ENCODE measurements around the gene PARP2.
"Not testable (repeated sequence)": the region's sequence is repeated elsewhere in the genome, so short reads cannot be mapped to it uniquely, and the experiment has no call there.

PARP2 gene

GRCh38 chr14:20331053-20331613, 12.3 kb upstream of the PARP2 start:
- DNase-seq (ENCODE audit: extremely low read depth, low read depth): no peak
- H3K4me3 ChIP-seq (replicated peaks; ENCODE audit: low read depth, low read length): peak overlapping the region; percentile 98
- TF ChIP-seq CTCF (IDR thresholded peaks at IDR 0.05; ENCODE audit: low read depth, low read length, missing control alignments): no peak

GRCh38 chr14:20332431-20332787, 11.0 kb upstream of the PARP2 start:
- no peak for DNase-seq (ENCODE audit: extremely low read depth, low read depth)
- H3K4me3 ChIP-seq (replicated peaks; ENCODE audit: low read depth, low read length): peak overlapping the region; percentile 98
- no peak for TF ChIP-seq CTCF (IDR thresholded peaks at IDR 0.05; ENCODE audit: low read depth, low read length, missing control alignments)

GRCh38 chr14:20332788-20333493, 10.5 kb upstream of the PARP2 start, which contains the start of gene CCNB1IP1:
Gene CCNB1IP1 (minus strand): TSS chr14:20333279. CDS start chr14:20316523, 16,756 bp downstream.
- DNase-seq (ENCODE audit: extremely low read depth, low read depth): peak; percentile 89
- no peak for TF ChIP-seq CTCF (IDR thresholded peaks at IDR 0.05; ENCODE audit: low read depth, low read length, missing control alignments)
- H3K4me3 ChIP-seq (replicated peaks; ENCODE audit: low read depth, low read length): peak within 1 kb of the TSS; percentile 98

GRCh38 chr14:20333494-20333841, 10.0 kb upstream of the PARP2 start:
- no peak for DNase-seq (ENCODE audit: extremely low read depth, low read depth)
- peak overlapping the region; percentile 98 for H3K4me3 ChIP-seq (replicated peaks; ENCODE audit: low read depth, low read length)
- TF ChIP-seq CTCF (IDR thresholded peaks at IDR 0.05; ENCODE audit: low read depth, low read length, missing control alignments): no peak

- DNase-seq (ENCODE audit: extremely low read depth, low read depth): no peak
- TF ChIP-seq CTCF (IDR thresholded peaks at IDR 0.05; ENCODE audit: low read depth, low read length, missing control alignments): no peak
- H3K4me3 ChIP-seq (replicated peaks; ENCODE audit: low read depth, low read length): no peak overlapping the region
These were observed 9.4 kb upstream of the PARP2 start for GRCh38 chr14:20334017-20334416.

GRCh38 chr14:20341032-20341431, 2.4 kb upstream of the PARP2 start:
- not testable (repeated sequence) for H3K4me3 ChIP-seq (replicated peaks; ENCODE audit: low read depth, low read length); DNase-seq (ENCODE audit: extremely low read depth, low read depth)

- H3K4me3 ChIP-seq (replicated peaks; ENCODE audit: low read depth, low read length): peak overlapping the region; percentile 55
These were observed 1.8 kb upstream of the PARP2 start for GRCh38 chr14:20341646-20342045.

More at GRCh38 chr14:20341646-20342045, 1.8 kb upstream of the PARP2 start:
- DNase-seq (ENCODE audit: extremely low read depth, low read depth): no peak
- no peak for TF ChIP-seq CTCF (IDR thresholded peaks at IDR 0.05; ENCODE audit: low read depth, low read length, missing control alignments)

All from HFF-Myc (cell line).